Osteocyte (in vitro differentiated cells): ENCODE measurements around the gene LMBR1. TPM values are rescaled to one million over a fixed set of nuclear protein-coding genes. Genes with fewer than 3 reads are reported as not detected.

ENCODE experiments used
- DNase-seq: peaks from one replicate; pipeline ENCODE4 v3.0.0; 2021; ENCODE audit warnings: mixed read lengths; ENCODE audit not compliant: unreplicated experiment; ENCODE audit errors: extremely low spot score
- H3K27ac Mint-ChIP-seq: one replicate; pipeline ENCODE4 v1.8.0; 2021; ENCODE audit warnings: mild to moderate bottlenecking, mixed read lengths; ENCODE audit not compliant: unreplicated experiment
- H3K27me3 Mint-ChIP-seq: one replicate; pipeline ENCODE4 v1.8.0; 2021; ENCODE audit warnings: mixed read lengths; ENCODE audit not compliant: unreplicated experiment
- H3K36me3 Mint-ChIP-seq: one replicate; pipeline ENCODE4 v1.8.0; 2021; ENCODE audit warnings: mixed read lengths; ENCODE audit not compliant: unreplicated experiment
- H3K4me1 Mint-ChIP-seq: one replicate; pipeline ENCODE4 v1.8.0; 2021; ENCODE audit warnings: mixed read lengths; ENCODE audit not compliant: unreplicated experiment
- H3K4me3 Mint-ChIP-seq: one replicate; pipeline ENCODE4 v1.8.0; 2021; ENCODE audit warnings: mild to moderate bottlenecking, moderate library complexity, mixed read lengths; ENCODE audit not compliant: unreplicated experiment
- H3K9me3 Mint-ChIP-seq: one replicate; pipeline ENCODE4 v1.8.0; 2021; ENCODE audit warnings: mixed read lengths; ENCODE audit not compliant: unreplicated experiment
- CTCF ChIP-seq: fragments of 200-600 bp; sonication (generic); IDR thresholded peaks from 2 replicates; pipeline ENCODE4 v1.5.0; 2021; ENCODE audit warnings: antibody characterized with exemption, mild to moderate bottlenecking, moderate library complexity
- total RNA-seq: library from RNA; stranded (reverse); gene quantifications from 2 replicates; pipeline ENCODE4 v1.2.1, GENCODE V29; 2021

The LMBR1 gene
- total RNA-seq, 1 donor from 2014 or later, result 55.8 TPM

DNA sequence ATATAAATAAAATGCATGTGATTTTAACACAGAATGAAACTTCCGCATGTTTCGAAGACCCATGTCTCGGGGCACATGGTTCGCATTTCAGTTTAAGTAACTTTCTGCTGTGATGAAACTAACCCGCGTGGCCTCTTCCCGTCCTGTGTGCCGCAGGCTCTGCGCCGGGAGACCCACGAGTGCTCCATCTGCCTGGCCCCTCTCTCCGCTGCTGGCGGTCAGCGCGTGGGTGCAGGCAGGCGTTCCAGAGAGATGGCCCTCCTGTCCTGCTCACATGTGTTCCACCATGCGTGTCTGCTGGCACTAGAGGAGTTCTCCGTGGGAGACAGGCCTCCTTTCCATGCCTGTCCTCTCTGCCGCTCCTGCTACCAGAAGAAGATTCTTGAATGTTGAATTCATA, 216.7 kb downstream of the LMBR1 start:
- Mint-ChIP-seq H3K4me3 (no peak overlapping the region), H3K27me3 (no peaks in the 10 kb centered on the region)
- no peak for DNase-seq

GRCh38 chr7:156675721-156676120, 217.3 kb downstream of the LMBR1 start:
- H3K27ac Mint-ChIP-seq, result no peak overlapping the region
- no peaks in the 10 kb centered on the region for H3K27me3 Mint-ChIP-seq

More for the DNA sequence above, 216.7 kb downstream of the LMBR1 start:
- Mint-ChIP-seq H3K27ac (no peak overlapping the region), H3K36me3 (peaks cover 8% of the 10 kb centered on the region), H3K4me1 (no peaks in the 10 kb centered on the region), H3K9me3 (no peaks in the 10 kb centered on the region)
- no peak for TF ChIP-seq CTCF

GRCh38 chr7:156673902-156674301, 219.1 kb downstream of the LMBR1 start:
- Mint-ChIP-seq H3K36me3 (peaks cover 6% of the 10 kb centered on the region), H3K27ac (no peak overlapping the region), H3K27me3 (no peaks in the 10 kb centered on the region), H3K4me1 (no peaks in the 10 kb centered on the region), H3K4me3 (no peak overlapping the region), H3K9me3 (no peaks in the 10 kb centered on the region)
- DNase-seq, result no peak
- TF ChIP-seq CTCF, result no peak

More at GRCh38 chr7:156675721-156676120, 217.3 kb downstream of the LMBR1 start:
- Mint-ChIP-seq H3K36me3 (peaks cover 8% of the 10 kb centered on the region), H3K4me1 (no peaks in the 10 kb centered on the region), H3K4me3 (no peak overlapping the region), H3K9me3 (no peaks in the 10 kb centered on the region)
- TF ChIP-seq CTCF, result no peak
- no peak for DNase-seq

DNA sequence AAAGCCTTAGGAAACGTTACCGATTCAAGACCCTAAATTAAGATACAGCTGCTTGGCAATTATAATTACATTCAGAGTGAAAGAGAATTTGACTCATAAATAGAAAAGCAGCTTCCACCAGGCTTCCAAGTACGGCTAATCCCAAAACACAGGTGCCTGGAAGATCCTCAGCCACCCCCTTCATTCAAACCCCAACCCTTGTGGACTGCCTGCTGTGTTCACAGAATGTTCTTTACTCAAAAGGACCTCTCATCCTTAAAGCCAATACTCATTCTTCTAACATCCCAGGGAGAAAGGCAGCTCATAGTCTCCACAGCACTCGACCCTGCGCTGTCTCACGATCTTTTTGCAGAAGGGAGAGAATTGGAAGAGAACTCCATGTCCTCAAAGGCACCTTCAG, 219.5 kb downstream of the LMBR1 start:
- H3K36me3 Mint-ChIP-seq, result peaks cover 6% of the 10 kb centered on the region
- no peaks in the 10 kb centered on the region for H3K27me3 Mint-ChIP-seq
- no peaks in the 10 kb centered on the region for H3K4me1 Mint-ChIP-seq
- DNase-seq, result no peak
- H3K4me3 Mint-ChIP-seq, result no peak overlapping the region
- H3K9me3 Mint-ChIP-seq, result no peaks in the 10 kb centered on the region
- H3K27ac Mint-ChIP-seq, result no peak overlapping the region
- TF ChIP-seq CTCF, result no peak

DNA sequence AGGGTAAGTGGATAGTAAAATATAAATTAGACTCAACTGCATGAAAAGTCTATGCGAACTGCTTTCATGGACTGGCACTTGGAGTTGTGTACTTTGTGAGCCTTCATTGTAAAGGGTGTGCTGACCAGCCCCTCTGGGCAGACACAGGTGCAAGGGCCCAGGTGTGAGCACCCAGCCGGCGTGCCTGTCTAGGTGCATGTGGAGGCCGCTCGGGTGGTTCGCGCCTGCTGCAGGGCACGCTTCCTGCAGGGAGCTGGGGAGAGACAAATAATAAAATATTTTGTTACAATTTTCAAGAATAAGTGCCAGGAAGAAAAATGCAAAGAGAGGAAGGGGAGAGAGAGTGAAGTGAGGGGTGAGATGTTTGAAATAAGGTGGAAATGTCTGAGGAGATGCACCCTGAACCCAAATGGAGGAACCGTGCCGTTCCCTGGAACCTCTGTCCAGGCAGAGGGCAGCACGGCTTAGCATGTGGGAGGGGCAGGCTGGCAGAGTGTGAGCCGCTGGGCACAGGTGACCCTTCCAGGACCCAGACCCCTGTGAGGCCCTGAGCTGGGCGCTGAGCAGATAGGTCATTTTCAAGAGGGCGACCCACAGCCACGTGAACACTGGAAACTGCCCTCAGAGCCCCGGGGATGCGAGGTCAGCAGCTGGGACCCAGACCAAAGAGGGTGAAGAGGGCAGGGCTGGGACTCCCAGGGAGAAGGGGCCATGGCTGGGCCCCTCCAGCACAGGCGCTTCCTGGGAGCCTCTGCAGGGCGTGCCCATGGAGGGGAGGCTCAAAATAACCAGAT, 223.8 kb downstream of the LMBR1 start:
- H3K9me3 Mint-ChIP-seq, result no peaks in the 10 kb centered on the region
- DNase-seq, result no peak
- H3K36me3 Mint-ChIP-seq, result no peaks in the 10 kb centered on the region
- no peak overlapping the region for H3K4me3 Mint-ChIP-seq
- no peaks in the 10 kb centered on the region for H3K27me3 Mint-ChIP-seq
- TF ChIP-seq CTCF, result no peak
- H3K4me1 Mint-ChIP-seq, result no peaks in the 10 kb centered on the region
- no peak overlapping the region for H3K27ac Mint-ChIP-seq
